K562 (cell line): ENCODE data around the gene WASL.

ENCODE experiments used
- CTCF ChIP-seq, 3 experiments: IDR thresholded peaks in 2 of 3; conservative IDR thresholded peaks in 1 of 3; 2 replicates each; pipeline ENCODE4 v1.5.1; 2011 to 2012; ENCODE audit warnings: low read length in 3 of 3, mild to moderate bottlenecking in 3 of 3, control low read depth in 2 of 3, improper control_type of control experiment in 1 of 3, inconsistent platforms in 1 of 3, low read depth in 1 of 3, mixed read lengths in 1 of 3, moderate library complexity in 1 of 3; ENCODE audit not compliant: insufficient read depth in 2 of 3
- POLR2AphosphoS5 ChIP-seq: IDR thresholded peaks from 2 replicates; pipeline ENCODE4 v1.6.1; 2011; ENCODE audit warnings: mild to moderate bottlenecking, low read depth, low read length, moderate library complexity; ENCODE audit not compliant: control insufficient read depth, insufficient read depth
- RCOR1 ChIP-seq, 2 experiments: IDR thresholded peaks; 2 replicates each; pipeline ENCODE4 v1.6.1; 2012; ENCODE audit warnings: low read depth in 2 of 2, low read length in 2 of 2, borderline replicate concordance in 1 of 2, improper control_type of control experiment in 1 of 2
- SMARCA5 ChIP-seq: fragments of 450-650 bp; IDR thresholded peaks from 2 replicates; pipeline ENCODE4 v1.6.1; 2016
- YY1 ChIP-seq, 3 experiments: IDR thresholded peaks; 2 replicates each; pipeline ENCODE4 v1.6.1; 2011; ENCODE audit warnings: low read length in 2 of 3, mild to moderate bottlenecking in 2 of 3, moderate library complexity in 2 of 3, borderline replicate concordance in 1 of 3, control low read depth in 1 of 3, low read depth in 1 of 3; ENCODE audit not compliant: insufficient read depth in 3 of 3, insufficient replicate concordance in 2 of 3, control insufficient read depth in 1 of 3, insufficient read length in 1 of 3; ENCODE audit errors: extremely low read depth in 1 of 3
- ZFPM2 ChIP-seq: fragments of 250-450 bp; sonication (Bioruptor Pico); IDR thresholded peaks from 2 replicates; pipeline ENCODE4 v1.5.1; 2022; ENCODE audit warnings: mild to moderate bottlenecking
- ZNF274 ChIP-seq: IDR thresholded peaks from 2 replicates; pipeline ENCODE4 v1.6.1; 2011; ENCODE audit warnings: low read depth, mild to moderate bottlenecking, low read length, moderate library complexity, borderline replicate concordance
- ZNF324 ChIP-seq: fragments of 250-450 bp; sonication (Bioruptor Pico); IDR thresholded peaks from 2 replicates; pipeline ENCODE4 v1.4.0; 2020; ENCODE audit warnings: mild to moderate bottlenecking
- ZNF717 ChIP-seq: fragments of 250-450 bp; sonication (Bioruptor Pico); IDR thresholded peaks from 2 replicates; pipeline ENCODE4 v1.5.0; 2021

- TF ChIP-seq ZNF324 (CRISPR knock-in tag) (no peak), YY1 (IDR thresholded peaks at IDR 0.05; ENCODE audit: borderline replicate concordance in 1 of 3, control insufficient read depth in 1 of 3, extremely low read depth in 1 of 3, insufficient read depth in 3 of 3, insufficient read length in 1 of 3, insufficient replicate concordance in 2 of 3, low read depth in 1 of 3, low read length in 2 of 3) (peak in 1 of 3 experiments; percentile 17), CTCF (IDR thresholded peaks at IDR 0.05 in 2 of 3, conservative IDR thresholded peaks at IDR 0.05 in 1 of 3; ENCODE audit: insufficient read depth in 2 of 3, low read depth in 1 of 3, low read length in 3 of 3) (no peak), SMARCA5 (no peak), ZNF717 (CRISPR knock-in tag) (no peak), ZFPM2 (CRISPR knock-in tag) (no peak), ZNF274 (no peak), RCOR1 (IDR thresholded peaks at IDR 0.05; ENCODE audit: borderline replicate concordance in 1 of 2, low read depth in 2 of 2, low read length in 2 of 2) (no peak), POLR2AphosphoS5 (no peak; the same call in 1 of the 2 replicates)
Observed at GRCh38 chr7:123719197-123719721, 29.5 kb downstream of the WASL start.
